K562 (cell line): ENCODE data around the gene CD46. TPM values are rescaled to one million over a fixed set of nuclear protein-coding genes. Genes with fewer than 3 reads are reported as not detected.

Source experiments
- ATAC-seq: fragments of 200-7000 bp; cut with Tn5 transposase; 3 replicates; pipeline ENCODE4 v1.9.1; 2020; ENCODE audit warnings: moderate library complexity
- BruUV-seq: library from RNA; stranded (reverse); fragments of 400-500 nt; replicated peaks from 2 replicates; lab custom pipeline; 2021; lab: Mats Ljungman, UMichigan
- CTCF ChIA-PET: fragments of 300-600 bp; formaldehyde crosslinking; extraction: SDS; loops from one replicate; lab custom pipeline; 2021; ENCODE audit warnings: low intra/inter-chr PET ratio; lab: Yijun Ruan, JAX
- POLR2A ChIA-PET: fragments of 300-600, 350-650 bp; sonication (Branson Sonifier 250); formaldehyde crosslinking; extraction: SDS; loops from one replicate; lab custom pipeline; 2021; ENCODE audit warnings: antibody characterized with exemption, inconsistent platforms; lab: Yijun Ruan, JAX
- DNase-seq, 4 experiments: peaks; one replicate each; pipeline versions ENCODE4 v3.0.0 to v3.0.0-alpha.2; 2011 to 2018; ENCODE audit warnings: low spot score in 3 of 4, mixed read lengths in 3 of 4; ENCODE audit errors: extremely low read depth in 1 of 4
- FAIRE-seq: peaks from 2 replicates; lab custom pipeline; 2011; peaks lifted over from hg19 to GRCh38; lab: Jason Lieb, UNC
- H2AFZ ChIP-seq: 2 replicates; pipeline ENCODE4 v1.6.0; 2011; ENCODE audit warnings: low read depth, low read length, control low read depth, inconsistent platforms
- H3K27ac ChIP-seq: fragments of 200-600 bp; 3 replicates; pipeline ENCODE4 v1.8.0; 2011; ENCODE audit warnings: low read depth, mild to moderate bottlenecking, control low read depth, inconsistent platforms, low read length, moderate library complexity, mixed read lengths; ENCODE audit errors: extremely low read depth
- H3K27me3 ChIP-seq, 2 experiments: fragments of 300-600 bp in 1 of 2; 2 replicates in 1 of 2; 3 replicates in 1 of 2; pipeline versions ENCODE4 v1.6.0 to v1.8.0; 2011; ENCODE audit warnings: inconsistent platforms in 2 of 2, low read length in 2 of 2, mild to moderate bottlenecking in 1 of 2, mixed read lengths in 1 of 2, moderate library complexity in 1 of 2; ENCODE audit not compliant: control insufficient read depth in 2 of 2, insufficient read depth in 2 of 2
- H3K36me3 ChIP-seq: fragments of 300-600 bp; 3 replicates; pipeline ENCODE4 v1.8.0; 2011; ENCODE audit warnings: mild to moderate bottlenecking, low read length, inconsistent platforms; ENCODE audit not compliant: control insufficient read depth, insufficient read depth
- H3K4me1 ChIP-seq, 2 experiments: fragments of 200-600 bp in 1 of 2; replicated peaks in 1 of 2; 2 replicates in 1 of 2; 3 replicates in 1 of 2; pipeline versions ENCODE4 v1.5.1 to v1.8.0; 2011; ENCODE audit warnings: inconsistent platforms in 2 of 2, low read length in 2 of 2, mild to moderate bottlenecking in 1 of 2, mixed read lengths in 1 of 2, moderate library complexity in 1 of 2; ENCODE audit not compliant: control insufficient read depth in 2 of 2, insufficient read depth in 2 of 2
- H3K4me2 ChIP-seq: 2 replicates; pipeline ENCODE4 v1.6.1; 2011; ENCODE audit warnings: low read length, control low read depth, inconsistent platforms, mixed read lengths; ENCODE audit not compliant: insufficient read depth
- H3K4me3 ChIP-seq: fragments of 200-600 bp; sonication (generic), shearing (Covaris generic); 2 replicates; pipeline ENCODE4 v1.5.1; 2016; ENCODE audit warnings: control low read depth, inconsistent platforms
- H3K79me2 ChIP-seq: fragments of 200-600 bp; 3 replicates; pipeline ENCODE4 v1.8.0; 2011; ENCODE audit warnings: low read length, inconsistent platforms; ENCODE audit not compliant: control insufficient read depth, insufficient read depth
- H3K9ac ChIP-seq, 2 experiments: 2 replicates each; pipeline versions ENCODE4 v1.6.0 to v1.6.1; 2011; ENCODE audit warnings: low read depth in 2 of 2, low read length in 2 of 2, control low read depth in 1 of 2, inconsistent platforms in 1 of 2, mild to moderate bottlenecking in 1 of 2, mixed read lengths in 1 of 2; ENCODE audit not compliant: insufficient read depth in 1 of 2
- H3K9me1 ChIP-seq: one replicate; pipeline ENCODE4 v1.6.0; 2011; ENCODE audit warnings: inconsistent platforms, mild to moderate bottlenecking, low read length, moderate library complexity; ENCODE audit not compliant: control insufficient read depth, insufficient read depth
- H3K9me3 ChIP-seq: replicated peaks from 2 replicates; pipeline ENCODE4 v1.5.1; 2011; ENCODE audit warnings: low read depth, low read length, inconsistent platforms; ENCODE audit not compliant: control insufficient read depth, insufficient read depth
- H4K20me1 ChIP-seq: replicated peaks from 2 replicates; pipeline ENCODE4 v1.6.1; 2011; ENCODE audit warnings: low read length, inconsistent platforms, mixed read lengths; ENCODE audit not compliant: control insufficient read depth, insufficient read depth
- CHD1 ChIP-seq: fragments of 200-600 bp; sonication (generic); IDR thresholded peaks from one replicate; pipeline ENCODE4 v1.6.1; 2012; ENCODE audit warnings: mild to moderate bottlenecking, moderate library complexity, low read length, inconsistent platforms
- DLX4 ChIP-seq: fragments of 250-450 bp; sonication (Bioruptor Pico); IDR thresholded peaks from 2 replicates; pipeline ENCODE4 v1.6.1; 2021; ENCODE audit warnings: mild to moderate bottlenecking
- ERF ChIP-seq: fragments of 450-650 bp; formaldehyde crosslinking; IDR thresholded peaks from 2 replicates; pipeline ENCODE4 v1.4.0; 2020; ENCODE audit warnings: mild to moderate bottlenecking, mixed read lengths
- FOXA3 ChIP-seq, 2 experiments: fragments of 450-650 bp in 1 of 2; sonication (generic) in 1 of 2; formaldehyde crosslinking; IDR thresholded peaks in 1 of 2; conservative IDR thresholded peaks in 1 of 2; 2 replicates each; pipeline versions ENCODE4 v1.4.0 to v1.8.0; 2020 to 2022; ENCODE audit warnings: mild to moderate bottlenecking in 2 of 2, missing genetic modification reagents in 1 of 2
- GATAD2A ChIP-seq: fragments of 450-650 bp; IDR thresholded peaks from 2 replicates; pipeline ENCODE4 v1.6.1; 2017
- GATAD2B ChIP-seq: fragments of 450-650 bp; IDR thresholded peaks from 2 replicates; pipeline ENCODE4 v1.6.1; 2017; ENCODE audit warnings: mild to moderate bottlenecking, borderline replicate concordance
- GTF2A2 ChIP-seq: IDR thresholded peaks from 2 replicates; pipeline ENCODE4 v1.6.1; 2016; ENCODE audit warnings: mild to moderate bottlenecking, missing genetic modification characterization, missing compliant biosample characterization
- HDAC1 ChIP-seq, 2 experiments: fragments of 450-650 bp; IDR thresholded peaks; 2 replicates each; pipeline ENCODE4 v1.6.1; 2016 to 2017; ENCODE audit warnings: inconsistent platforms in 1 of 2, mild to moderate bottlenecking in 1 of 2, moderate library complexity in 1 of 2
- MEIS2 ChIP-seq: fragments of 450-650 bp; IDR thresholded peaks from 2 replicates; pipeline ENCODE4 v1.6.1; 2014; ENCODE audit warnings: mild to moderate bottlenecking; ENCODE audit not compliant: partially characterized antibody
- SRSF3 ChIP-seq: fragments of 200-400 bp; formaldehyde crosslinking; IDR thresholded peaks from 2 replicates; pipeline ENCODE4 v1.6.1; 2016; ENCODE audit warnings: mild to moderate bottlenecking, low read length, moderate library complexity; ENCODE audit not compliant: insufficient read depth
- ZNF124 ChIP-seq: sonication (generic); formaldehyde crosslinking; IDR thresholded peaks from 2 replicates; pipeline ENCODE4 v1.8.1; 2022; ENCODE audit warnings: missing genetic modification reagents
- ZNF77 ChIP-seq: fragments of 250-450 bp; sonication (Bioruptor Pico); IDR thresholded peaks from 2 replicates; pipeline ENCODE4 v1.5.0; 2020
- ZNF780A ChIP-seq: fragments of 250-450 bp; sonication (Bioruptor Pico); IDR thresholded peaks from 2 replicates; pipeline ENCODE4 v1.5.0; 2021; ENCODE audit warnings: mild to moderate bottlenecking
- WGBS: fragments of 100-300 bp; shearing (Covaris generic); methylation state at CpG from one replicate; pipeline ENCODE4 v1.1.6; 2016; ENCODE audit warnings: low coverage, mixed read lengths; ENCODE audit not compliant: insufficient coverage; ENCODE audit errors: missing lambda C conversion rate; 5-methylcytosine and 5-hydroxymethylcytosine counted together
- in situ Hi-C: fragments of 300-500 bp; cut with MboI; formaldehyde crosslinking; loops from 4 replicates; pipeline ENCODE4 v1.15.0; 2018; ENCODE audit warnings: inconsistent platforms, mixed read lengths
- intact Hi-C: fragments of 100-400 bp; cut with micrococcal nuclease; formaldehyde crosslinking; loops from 2 replicates; pipeline ENCODE4 v1.14.2; 2022
- polyA plus RNA-seq, 8 experiments: library from polyadenylated mRNA; depleted of rRNA in 4 of 8; stranded (reverse) in 5 of 8; unstranded in 3 of 8; fragments of >200 nt; fragmentation: Nextera tagmentation in 2 of 8; fragmentation: Illumina TruSeq in 1 of 8; extraction: Ambion mirVana in 2 of 8; extraction: Trizol in 1 of 8; gene quantifications; 2 replicates each; pipeline versions ENCODE4 v1.2.1 to v1.2.3, GENCODE V29; 2011 to 2014; ENCODE audit warnings: inconsistent platforms in 1 of 8, missing spikeins in 1 of 8
- total RNA-seq, 7 experiments: library from RNA; depleted of rRNA in 6 of 7; stranded (reverse); fragments of >200 nt in 6 of 7; fragmentation: Illumina TruSeq in 2 of 7; extraction: Trizol in 2 of 7; gene quantifications; 2 replicates each; pipeline versions ENCODE4 v1.2.1 to v1.2.3, GENCODE V29; 2011 to 2021; ENCODE audit warnings: low replicate concordance in 1 of 7
- TF ChIP-seq, protein P1 (sequence below): fragments of 150-350 bp; conservative IDR thresholded peaks from 2 replicates; pipeline ENCODE4 v1.6.1; 2014; ENCODE audit warnings: low read length
- TF ChIP-seq, protein P2 (sequence below): IDR thresholded peaks from 2 replicates; pipeline ENCODE4 v1.6.1; 2012; ENCODE audit warnings: low read depth, low read length, improper control_type of control experiment, borderline replicate concordance
- TF ChIP-seq, protein P3 (sequence below): fragments of 450-650 bp; IDR thresholded peaks from 2 replicates; pipeline ENCODE4 v1.6.1; 2016

The CD46 gene
- total and polyA plus RNA-seq, 9 of the 15 experiments (the other 6 are each of a cell fraction or from before 2014, with no cell fraction given), result 87.9 to 374 (median 156) TPM

GRCh38 chr1:207754011-207754410, 2.2 kb downstream of the CD46 start:
- ChIA-PET POLR2A (interaction anchor here (0.6 to 0.9 kb wide), 5 partner anchors 12 to 123 kb away, joined by 3 to 4 read pairs (median 3); no protein-coding TSS in a partner anchor), CTCF (no interaction called here)
- peaks cover 33% of the 10 kb centered on the region; the same call in 1 of the 2 replicates for H4K20me1 ChIP-seq
- H3K4me3 ChIP-seq, result peak overlapping the region; percentile 92
- DNase-seq, result no peak
- no TSS peak for BruUV-seq
- H3K27ac ChIP-seq, result peak overlapping the region; percentile 7; the same call in 1 of the 3 replicates
- H3K79me2 ChIP-seq, result peaks cover 100% of the 10 kb centered on the region
- no peak overlapping the region for H2AFZ ChIP-seq
- no peaks in the 10 kb centered on the region for H3K9me3 ChIP-seq
- no peaks in the 10 kb centered on the region for H3K27me3 ChIP-seq
- peak overlapping the region; percentile 66 to 83; a peak in 3 of 4 replicates for H3K9ac ChIP-seq
- peak overlapping the region; percentile 95 for H3K4me2 ChIP-seq
- FAIRE-seq, result no peak
- peaks cover 17 to 38% of the 10 kb centered on the region in 2 experiments for H3K4me1 ChIP-seq
- H3K36me3 ChIP-seq, result peaks cover 41% of the 10 kb centered on the region
- 5% methylated on average over 4 of the region's 4 CpGs for WGBS
- no peak for ATAC-seq
- intact Hi-C loops (loop anchor here (2.0 to 5.0 kb wide), 3 partner anchors 25 to 107 kb away; partner anchors contain the start of gene CR1L), in situ Hi-C loops (no loop called here)
- H3K9me1 ChIP-seq, result no peaks in the 10 kb centered on the region
- TF ChIP-seq DLX4 (CRISPR knock-in tag), result no peak
- TF ChIP-seq, protein P1, sequence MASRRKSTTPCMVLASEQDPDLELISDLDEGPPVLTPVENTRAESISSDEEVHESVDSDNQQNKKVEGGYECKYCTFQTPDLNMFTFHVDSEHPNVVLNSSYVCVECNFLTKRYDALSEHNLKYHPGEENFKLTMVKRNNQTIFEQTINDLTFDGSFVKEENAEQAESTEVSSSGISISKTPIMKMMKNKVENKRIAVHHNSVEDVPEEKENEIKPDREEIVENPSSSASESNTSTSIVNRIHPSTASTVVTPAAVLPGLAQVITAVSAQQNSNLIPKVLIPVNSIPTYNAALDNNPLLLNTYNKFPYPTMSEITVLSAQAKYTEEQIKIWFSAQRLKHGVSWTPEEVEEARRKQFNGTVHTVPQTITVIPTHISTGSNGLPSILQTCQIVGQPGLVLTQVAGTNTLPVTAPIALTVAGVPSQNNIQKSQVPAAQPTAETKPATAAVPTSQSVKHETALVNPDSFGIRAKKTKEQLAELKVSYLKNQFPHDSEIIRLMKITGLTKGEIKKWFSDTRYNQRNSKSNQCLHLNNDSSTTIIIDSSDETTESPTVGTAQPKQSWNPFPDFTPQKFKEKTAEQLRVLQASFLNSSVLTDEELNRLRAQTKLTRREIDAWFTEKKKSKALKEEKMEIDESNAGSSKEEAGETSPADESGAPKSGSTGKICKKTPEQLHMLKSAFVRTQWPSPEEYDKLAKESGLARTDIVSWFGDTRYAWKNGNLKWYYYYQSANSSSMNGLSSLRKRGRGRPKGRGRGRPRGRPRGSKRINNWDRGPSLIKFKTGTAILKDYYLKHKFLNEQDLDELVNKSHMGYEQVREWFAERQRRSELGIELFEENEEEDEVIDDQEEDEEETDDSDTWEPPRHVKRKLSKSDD, result no peak
- TF ChIP-seq ZNF780A (CRISPR knock-in tag), result no peak
- peak; percentile 62 for TF ChIP-seq MEIS2
- peak; percentile 62 for TF ChIP-seq CHD1
- TF ChIP-seq ZNF124, result no peak
- TF ChIP-seq GTF2A2 (tag), result no peak
- TF ChIP-seq, protein P2, sequence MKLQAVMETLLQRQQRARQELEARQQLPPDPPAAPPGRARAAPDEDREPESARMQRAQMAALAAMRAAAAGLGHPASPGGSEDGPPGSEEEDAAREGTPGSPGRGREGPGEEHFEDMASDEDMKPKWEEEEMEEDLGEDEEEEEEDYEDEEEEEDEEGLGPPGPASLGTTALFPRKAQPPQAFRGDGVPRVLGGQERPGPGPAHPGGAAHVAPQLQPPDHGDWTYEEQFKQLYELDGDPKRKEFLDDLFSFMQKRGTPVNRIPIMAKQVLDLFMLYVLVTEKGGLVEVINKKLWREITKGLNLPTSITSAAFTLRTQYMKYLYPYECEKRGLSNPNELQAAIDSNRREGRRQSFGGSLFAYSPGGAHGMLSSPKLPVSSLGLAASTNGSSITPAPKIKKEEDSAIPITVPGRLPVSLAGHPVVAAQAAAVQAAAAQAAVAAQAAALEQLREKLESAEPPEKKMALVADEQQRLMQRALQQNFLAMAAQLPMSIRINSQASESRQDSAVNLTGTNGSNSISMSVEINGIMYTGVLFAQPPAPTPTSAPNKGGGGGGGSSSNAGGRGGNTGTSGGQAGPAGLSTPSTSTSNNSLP, result 0 out of 2 replicates have a peak, but pooled peaks have one; percentile 42
- no peak for TF ChIP-seq GATAD2A
- TF ChIP-seq FOXA3 (CRISPR knock-in tag; conservative IDR thresholded peaks at IDR 0.05 in 1 of 2, IDR thresholded peaks at IDR 0.05 in 1 of 2), result peak in 1 of 2 experiments; percentile 39; a peak in 1 of 4 replicates
- TF ChIP-seq, protein P3, sequence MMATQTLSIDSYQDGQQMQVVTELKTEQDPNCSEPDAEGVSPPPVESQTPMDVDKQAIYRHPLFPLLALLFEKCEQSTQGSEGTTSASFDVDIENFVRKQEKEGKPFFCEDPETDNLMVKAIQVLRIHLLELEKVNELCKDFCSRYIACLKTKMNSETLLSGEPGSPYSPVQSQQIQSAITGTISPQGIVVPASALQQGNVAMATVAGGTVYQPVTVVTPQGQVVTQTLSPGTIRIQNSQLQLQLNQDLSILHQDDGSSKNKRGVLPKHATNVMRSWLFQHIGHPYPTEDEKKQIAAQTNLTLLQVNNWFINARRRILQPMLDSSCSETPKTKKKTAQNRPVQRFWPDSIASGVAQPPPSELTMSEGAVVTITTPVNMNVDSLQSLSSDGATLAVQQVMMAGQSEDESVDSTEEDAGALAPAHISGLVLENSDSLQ, result peak; percentile 47
- 0 out of 2 replicates have a peak, but pooled peaks have one; percentile 57 for TF ChIP-seq GATAD2B
- TF ChIP-seq ZNF77 (CRISPR knock-in tag), result no peak
- no peak for TF ChIP-seq SRSF3
- no peak for TF ChIP-seq HDAC1 (IDR thresholded peaks at IDR 0.05)
- no peak for TF ChIP-seq ERF (CRISPR knock-in tag)
